ENCODE measurements around the gene KCNC3. TPM values are rescaled to one million over a fixed set of nuclear protein-coding genes. Genes with fewer than 3 reads are reported as not detected.

The KCNC3 gene
- polyA plus RNA-seq, 3 donors from 2014 or later: not detected

Other genes with a start within 250 kb of the KCNC3 start
- gene IZUMO2, start 166.1 kb downstream of the KCNC3 start, polyA plus RNA-seq: not detected
- gene MYH14, start 125.8 kb downstream of the KCNC3 start, polyA plus RNA-seq: not detected
- gene NAPSA, start 36.3 kb upstream of the KCNC3 start, polyA plus RNA-seq: 1 to 10 TPM in 1 of 3 donors, under 1 TPM in 1, not detected in 1; 0.50 to 2.2 TPM
- 10 to 100 TPM; 65.0 to 84.9 (median 68.8) TPM for gene NR1H2, start 47.1 kb upstream of the KCNC3 start, polyA plus RNA-seq
- gene POLD1, start 55.0 kb upstream of the KCNC3 start, polyA plus RNA-seq: 10 to 100 TPM; 14.5 to 24.8 (median 22.8) TPM
- 1 to 10 TPM in 2 of 3 donors, under 1 TPM in 1; 0.38 to 1.6 (median 1.5) TPM for gene SPIB, start 89.6 kb upstream of the KCNC3 start, polyA plus RNA-seq
- not detected for gene MYBPC2, start 103.5 kb upstream of the KCNC3 start, polyA plus RNA-seq
- 10 to 100 TPM in 1 of 3 donors, 1 to 10 TPM in 2; 6.9 to 13.3 (median 9.5) TPM for gene EMC10, start 147.1 kb upstream of the KCNC3 start, polyA plus RNA-seq
- gene GARIN5A, start 147.5 kb upstream of the KCNC3 start, polyA plus RNA-seq: 1 to 10 TPM in 1 of 3 donors, under 1 TPM in 2; 0.39 to 1.3 (median 0.68) TPM
- gene JOSD2, start 181.8 kb upstream of the KCNC3 start, polyA plus RNA-seq: 10 to 100 TPM; 21.4 to 28.2 (median 26.1) TPM
- gene ASPDH, start 184.5 kb upstream of the KCNC3 start, polyA plus RNA-seq: not detected
- not detected for gene LRRC4B, start 239.1 kb upstream of the KCNC3 start, polyA plus RNA-seq

All from immature natural killer cell (primary cell).